PFSK-1 (cell line): ENCODE measurements around the gene ERC1.

ENCODE experiments used
- FOXP2 ChIP-seq: optimal IDR thresholded peaks from 2 replicates; pipeline ENCODE3; 2011; ENCODE audit warnings: borderline replicate concordance, control low read depth, inconsistent platforms; ENCODE audit not compliant: insufficient read depth; ENCODE audit errors: extremely low read length, extremely low read depth
- POLR2AphosphoS5 ChIP-seq: IDR thresholded peaks from 2 replicates; pipeline ENCODE4 v1.6.1; 2012; ENCODE audit warnings: low read depth, mild to moderate bottlenecking, control low read depth, low read length, moderate library complexity
- REST ChIP-seq, 2 experiments: IDR thresholded peaks; 2 replicates each; pipeline versions ENCODE4 v1.6.1 to v1.8.0; 2011 to 2012; ENCODE audit warnings: low read depth in 2 of 2, low read length in 2 of 2, control low read depth in 1 of 2, inconsistent platforms in 1 of 2, mild to moderate bottlenecking in 1 of 2, moderate library complexity in 1 of 2; ENCODE audit not compliant: insufficient read depth in 1 of 2
- SIN3A ChIP-seq: IDR thresholded peaks from 2 replicates; pipeline ENCODE4 v1.6.1; 2012; ENCODE audit warnings: mild to moderate bottlenecking, low read length, moderate library complexity, borderline replicate concordance; ENCODE audit not compliant: insufficient read depth
- TAF1 ChIP-seq: IDR thresholded peaks from 2 replicates; pipeline ENCODE4 v1.6.1; 2012; ENCODE audit warnings: low read length, control low read depth, borderline replicate concordance; ENCODE audit not compliant: insufficient read depth

ERC1 gene

DNA sequence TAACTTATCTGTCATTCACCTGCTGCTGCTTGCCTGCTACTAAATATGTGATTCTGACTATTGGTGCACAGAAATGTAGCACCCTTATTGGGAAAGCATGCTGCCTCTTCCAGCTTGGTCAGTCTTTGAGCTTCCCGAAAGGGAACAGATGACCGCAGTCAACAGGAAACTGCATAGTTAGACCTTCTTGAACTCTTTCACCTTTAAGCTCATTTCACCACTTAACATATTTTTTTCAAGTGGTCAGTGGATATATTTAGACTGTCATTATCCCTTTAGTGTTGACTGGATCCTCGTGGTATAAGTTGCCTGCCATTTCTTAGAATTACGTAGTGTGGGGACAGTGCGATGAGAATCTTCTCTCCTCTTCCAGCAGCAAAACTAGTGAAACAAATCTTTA, 378.4 kb downstream of the ERC1 start:
- TF ChIP-seq TAF1 (no peak), FOXP2 (peak; percentile 15)

- TF ChIP-seq FOXP2: no peak
- TF ChIP-seq REST (IDR thresholded peaks at IDR 0.05; ENCODE audit: insufficient read depth in 1 of 2, low read depth in 2 of 2, low read length in 2 of 2): no peak
Measured at GRCh38 chr12:1369938-1370500, 379.0 kb downstream of the ERC1 start.

DNA sequence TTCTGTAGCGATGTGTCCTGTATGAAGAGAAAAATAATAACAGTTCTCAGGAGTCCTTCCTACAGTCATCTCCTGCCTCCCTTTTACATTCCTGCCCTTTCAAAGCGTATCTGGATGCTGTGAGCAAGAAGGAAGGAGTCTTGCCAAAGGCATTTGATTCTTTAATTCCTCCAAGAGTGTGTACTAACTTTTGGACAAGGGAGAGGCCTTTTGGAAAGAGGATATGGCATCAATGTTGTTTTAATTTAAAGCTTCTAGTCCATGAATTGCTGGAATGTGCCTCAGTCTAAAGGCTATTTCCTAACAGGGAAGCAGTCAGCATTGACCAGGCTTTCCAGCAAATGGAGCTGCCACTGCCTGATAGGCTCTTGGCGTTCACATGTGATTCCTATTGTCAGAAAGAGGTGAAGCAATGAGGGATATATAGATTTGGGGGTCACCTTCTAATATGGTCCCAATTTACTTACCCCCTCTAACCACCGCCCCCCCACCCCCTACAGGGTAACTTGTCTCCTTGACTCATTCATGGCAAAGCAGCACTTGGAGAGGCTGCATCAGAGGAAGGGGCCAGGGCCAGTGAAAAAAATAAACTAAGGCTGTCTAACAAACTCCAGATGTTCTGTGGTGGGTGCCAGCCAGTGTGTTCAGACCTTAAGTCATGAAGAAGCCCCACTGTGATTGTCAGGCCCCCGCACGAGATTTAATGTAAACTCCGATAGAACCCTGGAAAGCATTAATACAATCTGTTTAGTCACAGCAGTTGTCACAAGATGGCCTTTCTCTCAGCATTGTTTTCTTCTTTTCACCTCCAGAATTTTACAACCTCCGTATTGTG, 383.1 kb downstream of the ERC1 start:
- peak; percentile 25; the same call in 1 of the 2 replicates for TF ChIP-seq POLR2AphosphoS5
- no peak for TF ChIP-seq TAF1

DNA sequence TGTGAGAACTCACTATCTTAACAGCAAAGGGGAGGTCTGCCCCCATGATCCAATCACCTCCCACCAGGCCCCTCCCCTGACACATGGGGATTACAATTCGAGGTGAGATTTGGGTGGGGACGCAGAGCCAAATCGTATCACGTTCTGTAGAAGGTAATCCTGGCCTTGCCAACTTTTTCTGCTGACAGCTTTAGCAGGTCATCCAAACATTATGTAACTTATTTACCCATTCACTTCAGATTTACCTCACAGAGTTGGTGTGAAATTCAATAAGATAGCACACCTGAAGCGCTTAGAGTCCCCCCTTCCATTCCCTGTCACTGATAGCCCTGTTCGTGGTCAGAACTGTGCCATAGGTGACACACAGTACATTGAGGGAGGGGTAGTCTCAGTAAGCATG, 384.3 kb downstream of the ERC1 start:
- TF ChIP-seq SIN3A (no peak), FOXP2 (no peak), POLR2AphosphoS5 (no peak), TAF1 (no peak), REST (IDR thresholded peaks at IDR 0.05; ENCODE audit: insufficient read depth in 1 of 2, low read depth in 2 of 2, low read length in 2 of 2) (no peak)

- no peak for TF ChIP-seq TAF1
- TF ChIP-seq REST (IDR thresholded peaks at IDR 0.05; ENCODE audit: insufficient read depth in 1 of 2, low read depth in 2 of 2, low read length in 2 of 2): no peak
- TF ChIP-seq FOXP2: no peak
- no peak for TF ChIP-seq SIN3A
- TF ChIP-seq POLR2AphosphoS5: no peak
Measured at GRCh38 chr12:1377117-1377516, 386.1 kb downstream of the ERC1 start.

- TF ChIP-seq TAF1: no peak
- no peak for TF ChIP-seq SIN3A
- TF ChIP-seq FOXP2: no peak
- TF ChIP-seq REST (IDR thresholded peaks at IDR 0.05; ENCODE audit: insufficient read depth in 1 of 2, low read depth in 2 of 2, low read length in 2 of 2): no peak
- TF ChIP-seq POLR2AphosphoS5: no peak
Measured at GRCh38 chr12:1377681-1378080, 386.7 kb downstream of the ERC1 start.
